ENCODE measurements around the gene CTSA.

Gene CTSA

GRCh38 chr20:45880988-45881788 lies 9.9 kb upstream of the CTSA start, which contains the start of gene ZSWIM1:
Gene ZSWIM1, plus strand, starts transcription at chr20:45881227. Its CDS starts 1,366 bp downstream, at chr20:45882593.
- Mint-ChIP-seq H3K9me3 (no peaks in the 10 kb centered on the region), H3K4me3 (peak within 1 kb of the TSS; percentile 95), H3K36me3 (ENCODE audit: low read depth) (peaks cover 17% of the 10 kb centered on the region), H3K27ac (peak within 1 kb of the TSS; percentile 97), H3K4me1 (peaks cover 26% of the 10 kb centered on the region), H3K27me3 (ENCODE audit: low read depth, poor library complexity) (no peaks in the 10 kb centered on the region)
- TF ChIP-seq CTCF (IDR thresholded peaks at IDR 0.05) = no peak
- peak; percentile 99 for DNase-seq

DNA sequence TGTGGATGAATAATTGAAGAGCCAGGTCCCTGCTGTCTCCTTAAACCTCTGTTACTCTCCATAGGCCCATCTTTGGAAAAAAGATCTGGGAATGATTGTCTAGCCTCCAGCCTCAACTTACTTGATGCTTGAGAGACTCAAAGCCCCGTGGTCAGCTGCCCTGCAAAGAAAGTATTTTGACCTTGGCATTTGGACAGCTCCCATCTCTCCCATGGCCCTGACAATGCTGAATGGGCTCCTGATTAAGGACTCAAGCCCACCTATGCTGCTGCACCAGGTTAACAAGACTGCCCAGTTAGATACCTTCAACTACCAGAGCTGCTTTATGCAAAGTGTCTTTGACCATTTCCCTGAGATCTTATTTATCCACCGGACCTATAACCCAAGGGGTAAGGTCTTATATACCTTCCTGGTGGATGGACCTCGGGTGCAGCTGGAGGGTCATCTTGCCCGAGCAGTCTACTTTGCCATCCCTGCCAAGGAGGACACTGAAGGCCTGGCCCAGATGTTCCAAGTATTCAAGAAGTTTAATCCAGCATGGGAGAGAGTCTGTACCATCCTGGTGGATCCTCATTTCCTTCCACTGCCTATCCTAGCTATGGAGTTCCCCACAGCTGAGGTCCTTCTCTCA lies 8.6 kb upstream of the CTSA start:
- no peaks in the 10 kb centered on the region for H3K9me3 Mint-ChIP-seq
- H3K27me3 Mint-ChIP-seq (ENCODE audit: low read depth, poor library complexity) = no peaks in the 10 kb centered on the region
- H3K4me1 Mint-ChIP-seq = peaks cover 26% of the 10 kb centered on the region
- DNase-seq = no peak
- TF ChIP-seq CTCF (IDR thresholded peaks at IDR 0.05) = no peak
- peaks cover 17% of the 10 kb centered on the region for H3K36me3 Mint-ChIP-seq (ENCODE audit: low read depth)
- H3K27ac Mint-ChIP-seq = no peak overlapping the region
- H3K4me3 Mint-ChIP-seq = peak overlapping the region; percentile 86

DNA sequence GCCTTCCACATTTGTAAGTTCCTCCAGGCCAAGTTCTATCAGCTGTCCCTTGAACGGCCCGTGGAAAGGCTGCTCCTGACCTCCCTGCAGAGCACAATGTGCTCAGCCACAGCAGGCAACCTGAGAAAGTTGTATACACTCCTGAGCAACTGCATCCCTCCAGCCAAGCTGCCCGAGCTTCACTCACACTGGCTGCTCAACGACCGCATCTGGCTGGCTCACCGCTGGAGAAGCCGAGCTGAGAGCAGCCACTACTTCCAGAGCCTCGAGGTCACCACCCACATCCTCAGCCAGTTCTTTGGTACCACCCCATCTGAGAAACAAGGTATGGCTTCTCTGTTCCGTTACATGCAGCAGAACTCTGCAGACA lies 8.1 kb upstream of the CTSA start:
- H3K4me3 Mint-ChIP-seq = peak overlapping the region; percentile 55

GRCh38 chr20:45886590-45887345 lies 4.4 kb upstream of the CTSA start:
- H3K4me1 Mint-ChIP-seq = peaks cover 23% of the 10 kb centered on the region
- peaks cover 17% of the 10 kb centered on the region for H3K36me3 Mint-ChIP-seq (ENCODE audit: low read depth)
- H3K27me3 Mint-ChIP-seq (ENCODE audit: low read depth, poor library complexity) = peaks cover 3% of the 10 kb centered on the region
- no peak overlapping the region for H3K4me3 Mint-ChIP-seq
- no peaks in the 10 kb centered on the region for H3K9me3 Mint-ChIP-seq
- no peak for DNase-seq
- no peak for TF ChIP-seq CTCF (IDR thresholded peaks at IDR 0.05)
- H3K27ac Mint-ChIP-seq = peak overlapping the region; percentile 40

More for the DNA sequence above, 8.1 kb upstream of the CTSA start:
- Mint-ChIP-seq H3K27me3 (ENCODE audit: low read depth, poor library complexity) (no peaks in the 10 kb centered on the region), H3K36me3 (ENCODE audit: low read depth) (peaks cover 17% of the 10 kb centered on the region), H3K4me1 (peaks cover 26% of the 10 kb centered on the region), H3K9me3 (no peaks in the 10 kb centered on the region), H3K27ac (no peak overlapping the region)
- no peak for DNase-seq
- TF ChIP-seq CTCF (IDR thresholded peaks at IDR 0.05) = no peak

DNA sequence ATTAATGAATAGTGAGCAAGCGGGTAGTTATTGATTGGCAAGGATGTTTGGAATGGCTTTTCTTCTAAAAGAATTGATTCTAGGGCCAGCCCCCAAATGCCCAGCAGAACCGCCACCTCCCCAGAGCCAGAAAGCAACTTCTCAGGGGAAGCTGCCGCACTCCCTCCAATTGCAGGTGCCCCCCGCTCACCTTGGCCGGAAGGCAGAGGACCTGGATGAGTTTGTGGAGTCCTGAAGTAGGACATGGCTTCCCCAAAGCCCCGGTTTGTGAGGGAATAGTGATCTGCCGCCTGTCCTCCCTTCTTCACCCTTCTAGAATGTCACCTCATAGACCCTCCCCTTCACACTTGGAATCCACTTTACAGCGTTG lies 3.8 kb upstream of the CTSA start, which contains the start of gene SPATA25:
SPATA25 (minus strand) TSS at position 277 of the 370 bp plus-strand sequence; CDS start at position 245, 32 bp downstream.
- no peak within 1 kb of the TSS for H3K4me3 Mint-ChIP-seq
- no peak for TF ChIP-seq CTCF (IDR thresholded peaks at IDR 0.05)
- no peaks in the 10 kb centered on the region for H3K9me3 Mint-ChIP-seq
- H3K4me1 Mint-ChIP-seq = peaks cover 24% of the 10 kb centered on the region
- DNase-seq = no peak
- peaks cover 3% of the 10 kb centered on the region for H3K27me3 Mint-ChIP-seq (ENCODE audit: low read depth, poor library complexity)
- peaks cover 17% of the 10 kb centered on the region for H3K36me3 Mint-ChIP-seq (ENCODE audit: low read depth)
- peak within 1 kb of the TSS; percentile 40 for H3K27ac Mint-ChIP-seq
